Tibial nerve (tissue), 4 donors: ENCODE measurements around the gene TMEM91. TPM values are rescaled to one million over a fixed set of nuclear protein-coding genes. Genes with fewer than 3 reads are reported as not detected.
"Not testable (repeated sequence)": the region's sequence is repeated elsewhere in the genome, so short reads cannot be mapped to it uniquely, and the experiment has no call there.

Experiments used
- DNase-seq, 2 donors: peaks; one replicate each; pipeline ENCODE4 v3.0.0-alpha.2; 2019; ENCODE audit warnings: low spot score in 2 of 2
- H3K27ac ChIP-seq, 4 donors: fragments of 200-600 bp; sonication (generic) in 3 of 4; one replicate each; pipeline ENCODE4 v1.5.1; 2017 to 2019; ENCODE audit warnings: mild to moderate bottlenecking in 1 of 4
- H3K27me3 ChIP-seq, 2 donors: fragments of 200-600 bp; sonication (generic) in 1 of 2; one replicate each; pipeline versions ENCODE4 v1.5.1 to v1.6.0; 2017 to 2019
- H3K36me3 ChIP-seq, 3 donors: fragments of 200-600 bp; sonication (generic); one replicate each; pipeline ENCODE4 v1.5.1; 2018 to 2019
- H3K4me1 ChIP-seq, 4 donors: fragments of 200-600 bp; sonication (generic) in 3 of 4; one replicate each; pipeline ENCODE4 v1.5.1; 2017 to 2019
- H3K4me3 ChIP-seq, 4 donors: fragments of 200-600 bp; sonication (generic) in 3 of 4; one replicate each; pipeline ENCODE4 v1.5.1; 2017 to 2019; ENCODE audit warnings: mild to moderate bottlenecking in 1 of 4, moderate library complexity in 1 of 4
- H3K9me3 ChIP-seq, 4 donors: fragments of 200-600 bp; sonication (generic) in 3 of 4; one replicate each; pipeline ENCODE4 v1.5.1; 2017 to 2019
- EP300 ChIP-seq, 2 donors: sonication (generic); formaldehyde crosslinking; IDR thresholded peaks; one replicate each; pipeline ENCODE4 v1.6.1; 2017; ENCODE audit warnings: antibody characterized with exemption in 2 of 2, mild to moderate bottlenecking in 1 of 2
- POLR2A ChIP-seq, 2 donors: fragments of 450-650 bp; IDR thresholded peaks; one replicate each; pipeline ENCODE4 v1.6.1; 2017; ENCODE audit warnings: antibody characterized with exemption in 2 of 2, mild to moderate bottlenecking in 2 of 2, moderate library complexity in 2 of 2
- WGBS, 2 donors: methylation state at CpG; one replicate each; pipeline ENCODE4 v1.1.5; 2018; 5-methylcytosine and 5-hydroxymethylcytosine counted together
- total RNA-seq, 4 donors: library from RNA; depleted of rRNA; stranded (reverse); fragments of >200 nt; gene quantifications; one replicate each; pipeline ENCODE4 v1.1.0, GENCODE V29; 2016
- TF ChIP-seq, protein P1 (sequence below), 5 experiments: fragments of 200-600 bp in 3 of 5; fragments of 450-650 bp in 2 of 5; sonication (generic) in 3 of 5; IDR thresholded peaks; one replicate each; pipeline ENCODE4 v1.5.1; 2016 to 2019; ENCODE audit warnings: antibody characterized with exemption in 5 of 5, mild to moderate bottlenecking in 3 of 5, moderate library complexity in 2 of 5

Gene TMEM91
- total RNA-seq, 4 donors from 2014 or later: 20.3 to 50.8 (median 31.5) TPM

DNA sequence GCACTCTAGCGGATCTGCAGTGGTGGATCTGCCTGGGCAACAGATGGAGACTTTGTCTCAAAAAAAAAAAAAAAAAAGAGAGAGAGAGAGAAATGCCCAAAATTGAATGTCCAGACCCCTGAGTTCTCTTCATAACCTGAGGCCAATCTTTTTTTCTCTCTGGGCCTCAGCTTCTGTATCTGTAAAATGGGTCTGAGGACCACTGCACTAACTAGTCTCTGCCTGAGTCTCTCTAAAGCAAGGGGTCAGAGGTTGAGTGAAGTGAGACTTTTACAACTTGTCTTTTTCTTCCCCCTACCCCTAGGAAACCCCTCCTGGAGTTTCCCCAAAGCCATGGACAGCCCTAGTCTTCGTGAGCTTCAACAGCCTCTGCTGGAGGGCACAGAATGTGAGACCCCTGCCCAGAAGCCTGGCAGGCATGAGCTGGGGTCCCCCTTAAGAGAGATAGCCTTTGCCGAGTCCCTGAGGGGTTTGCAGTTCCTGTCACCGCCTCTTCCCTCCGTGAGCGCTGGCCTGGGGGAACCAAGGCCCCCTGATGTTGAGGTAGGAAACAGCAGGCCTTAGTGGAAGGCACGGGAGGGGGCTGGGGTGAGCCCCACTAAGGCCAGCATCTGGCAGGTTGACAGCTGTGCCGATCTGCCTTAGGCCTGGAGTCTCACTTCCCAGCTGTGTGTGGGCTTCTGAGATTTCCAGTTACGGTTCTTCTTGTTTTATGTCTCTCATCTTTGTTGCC lies 1.8 kb downstream of the TMEM91 start:
- DNase-seq: no peak
- Histone ChIP-seq H3K27ac (peak overlapping the region in 2 of 4 donors; percentile 18 to 69), H3K27me3 (no peaks in the 10 kb centered on the region), H3K4me3 (no peak overlapping the region), H3K4me1 (peaks cover 0 to 48% (median 8%) of the 10 kb centered on the region in 4 donors), H3K36me3 (peaks cover 0 to 24% (median 0%) of the 10 kb centered on the region in 3 donors), H3K9me3 (no peaks in the 10 kb centered on the region)
- TF ChIP-seq POLR2A (IDR thresholded peaks at IDR 0.05): no peak
- TF ChIP-seq, protein P1, sequence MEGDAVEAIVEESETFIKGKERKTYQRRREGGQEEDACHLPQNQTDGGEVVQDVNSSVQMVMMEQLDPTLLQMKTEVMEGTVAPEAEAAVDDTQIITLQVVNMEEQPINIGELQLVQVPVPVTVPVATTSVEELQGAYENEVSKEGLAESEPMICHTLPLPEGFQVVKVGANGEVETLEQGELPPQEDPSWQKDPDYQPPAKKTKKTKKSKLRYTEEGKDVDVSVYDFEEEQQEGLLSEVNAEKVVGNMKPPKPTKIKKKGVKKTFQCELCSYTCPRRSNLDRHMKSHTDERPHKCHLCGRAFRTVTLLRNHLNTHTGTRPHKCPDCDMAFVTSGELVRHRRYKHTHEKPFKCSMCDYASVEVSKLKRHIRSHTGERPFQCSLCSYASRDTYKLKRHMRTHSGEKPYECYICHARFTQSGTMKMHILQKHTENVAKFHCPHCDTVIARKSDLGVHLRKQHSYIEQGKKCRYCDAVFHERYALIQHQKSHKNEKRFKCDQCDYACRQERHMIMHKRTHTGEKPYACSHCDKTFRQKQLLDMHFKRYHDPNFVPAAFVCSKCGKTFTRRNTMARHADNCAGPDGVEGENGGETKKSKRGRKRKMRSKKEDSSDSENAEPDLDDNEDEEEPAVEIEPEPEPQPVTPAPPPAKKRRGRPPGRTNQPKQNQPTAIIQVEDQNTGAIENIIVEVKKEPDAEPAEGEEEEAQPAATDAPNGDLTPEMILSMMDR (IDR thresholded peaks at IDR 0.05): no peak
- no peak for TF ChIP-seq EP300 (IDR thresholded peaks at IDR 0.05)
- 38 to 40% methylated on average over 8 to 9 of the region's 9 CpGs for WGBS, 2 donors

GRCh38 chr19:41381536-41381935 lies 5.2 kb downstream of the TMEM91 start:
- not testable (repeated sequence) for H3K27me3 ChIP-seq, H3K27ac ChIP-seq, DNase-seq, H3K9me3 ChIP-seq, H3K4me3 ChIP-seq
- H3K4me1 ChIP-seq: peaks cover 0 to 22% (median 0%) of the 10 kb centered on the region in 4 donors
- 92 to 95% methylated on average over 8 of the region's 8 CpGs for WGBS, 2 donors
- peaks cover 0 to 56% (median 0%) of the 10 kb centered on the region in 3 donors for H3K36me3 ChIP-seq

DNA sequence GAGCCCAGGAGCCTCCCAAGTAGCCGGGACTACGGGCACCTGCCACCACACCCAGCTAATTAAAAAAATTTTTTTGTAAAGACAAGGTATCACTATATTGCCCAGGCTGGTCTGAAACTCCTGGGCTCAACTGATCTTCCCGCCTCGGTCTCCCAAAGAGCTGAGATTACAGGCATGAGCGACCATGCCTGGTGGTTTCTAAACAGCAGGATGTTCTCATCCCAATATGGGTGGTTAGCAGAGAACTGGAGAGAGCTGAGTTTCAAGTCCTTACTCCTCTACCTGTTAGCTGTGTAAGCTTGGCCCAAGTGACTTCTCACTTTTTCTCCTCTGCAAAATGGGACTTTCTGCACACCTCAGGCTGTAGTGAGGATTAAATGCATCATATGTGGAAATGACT lies 8.0 kb downstream of the TMEM91 start:
- 91 to 93% methylated on average over 5 of the region's 5 CpGs for WGBS, 2 donors
- TF ChIP-seq POLR2A (IDR thresholded peaks at IDR 0.05): no peak
- TF ChIP-seq, protein P1 (IDR thresholded peaks at IDR 0.05): no peak
- Histone ChIP-seq H3K27me3 (no peaks in the 10 kb centered on the region), H3K9me3 (no peaks in the 10 kb centered on the region), H3K4me3 (no peak overlapping the region), H3K27ac (no peak overlapping the region), H3K4me1 (peaks cover 0 to 3% (median 0%) of the 10 kb centered on the region in 4 donors), H3K36me3 (peaks cover 0 to 84% (median 1%) of the 10 kb centered on the region in 3 donors)
- no peak for DNase-seq

GRCh38 chr19:41386442-41386841 lies 10.1 kb downstream of the TMEM91 start:
- Histone ChIP-seq H3K27me3 (no peaks in the 10 kb centered on the region), H3K4me3 (no peak overlapping the region), H3K9me3 (no peaks in the 10 kb centered on the region), H3K27ac (no peak overlapping the region), H3K4me1 (no peaks in the 10 kb centered on the region), H3K36me3 (peaks cover 0 to 95% (median 5%) of the 10 kb centered on the region in 3 donors)
- DNase-seq: no peak
- 65 to 73% methylated on average over 13 of the region's 13 CpGs for WGBS, 2 donors
- no peak for TF ChIP-seq EP300 (IDR thresholded peaks at IDR 0.05)
- no peak for TF ChIP-seq POLR2A (IDR thresholded peaks at IDR 0.05)
- TF ChIP-seq, protein P1 (IDR thresholded peaks at IDR 0.05): no peak

DNA sequence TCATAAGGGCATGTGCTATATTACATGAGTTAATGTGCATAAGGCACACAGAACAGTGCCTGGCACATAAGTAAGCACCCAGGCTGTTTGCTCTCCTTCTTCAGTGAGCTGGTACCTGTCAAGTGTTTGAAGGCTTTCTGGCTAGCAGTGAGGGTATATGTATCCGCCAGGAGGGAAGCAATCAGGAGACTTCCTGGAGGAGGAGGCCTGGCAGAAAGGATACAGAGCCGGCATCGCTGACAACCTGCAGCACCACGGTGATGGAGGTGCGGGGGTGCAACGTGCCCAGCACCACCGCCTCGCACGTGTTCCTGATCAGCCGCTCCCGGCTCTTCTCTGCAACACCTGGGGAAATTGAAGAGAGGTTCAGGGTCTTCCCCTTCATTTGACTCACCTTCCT lies 15.3 kb downstream of the TMEM91 start:
- H3K36me3 ChIP-seq: peaks cover 0 to 63% (median 11%) of the 10 kb centered on the region in 3 donors
- H3K9me3 ChIP-seq: no peaks in the 10 kb centered on the region
- DNase-seq: no peak
- H3K4me3 ChIP-seq: no peak overlapping the region
- H3K27me3 ChIP-seq: no peaks in the 10 kb centered on the region
- H3K27ac ChIP-seq: no peak overlapping the region
- TF ChIP-seq, protein P1 (IDR thresholded peaks at IDR 0.05): no peak
- TF ChIP-seq EP300 (IDR thresholded peaks at IDR 0.05) (no peak), POLR2A (IDR thresholded peaks at IDR 0.05) (no peak)
- WGBS, 2 donors: 84 to 91% methylated on average over 11 of the region's 11 CpGs
- peaks cover 0 to 14% (median 8%) of the 10 kb centered on the region in 4 donors for H3K4me1 ChIP-seq
